ENCODE measurements around the gene CAMK2N1.

The CAMK2N1 gene

DNA sequence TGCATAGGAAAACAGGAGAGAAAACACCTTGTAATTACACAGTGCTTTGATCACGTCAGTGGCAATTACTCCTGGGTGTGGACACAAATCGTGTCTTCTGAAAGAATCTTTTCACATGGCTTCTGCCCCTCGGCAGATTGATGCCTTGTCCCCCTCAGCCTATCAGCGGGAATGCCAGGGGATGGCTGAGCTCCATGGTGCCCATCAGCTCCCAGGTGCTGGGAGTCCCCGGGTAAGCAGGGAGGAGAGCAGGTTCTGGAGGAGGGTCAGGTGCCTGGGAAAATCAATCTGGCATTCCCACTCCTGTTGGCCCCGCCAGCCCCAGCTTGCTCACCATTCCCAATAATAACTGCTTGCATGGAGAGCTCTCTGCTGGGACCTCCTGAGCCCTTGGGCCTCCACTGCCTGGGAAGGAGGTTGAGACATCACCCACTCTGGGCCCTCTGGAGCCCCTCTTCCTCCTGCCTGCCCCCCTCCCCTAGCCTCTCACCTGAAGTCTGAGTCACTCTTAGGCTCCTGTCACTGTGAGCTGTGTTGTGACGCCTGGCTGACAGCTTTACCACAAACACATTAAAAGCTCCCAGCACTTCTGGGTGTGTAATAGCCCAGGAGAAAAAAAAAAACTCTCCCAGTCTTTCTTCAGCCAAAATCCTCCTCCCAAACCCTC, 4.9 kb downstream of the CAMK2N1 start:
- FAIRE-seq = no peak

DNA sequence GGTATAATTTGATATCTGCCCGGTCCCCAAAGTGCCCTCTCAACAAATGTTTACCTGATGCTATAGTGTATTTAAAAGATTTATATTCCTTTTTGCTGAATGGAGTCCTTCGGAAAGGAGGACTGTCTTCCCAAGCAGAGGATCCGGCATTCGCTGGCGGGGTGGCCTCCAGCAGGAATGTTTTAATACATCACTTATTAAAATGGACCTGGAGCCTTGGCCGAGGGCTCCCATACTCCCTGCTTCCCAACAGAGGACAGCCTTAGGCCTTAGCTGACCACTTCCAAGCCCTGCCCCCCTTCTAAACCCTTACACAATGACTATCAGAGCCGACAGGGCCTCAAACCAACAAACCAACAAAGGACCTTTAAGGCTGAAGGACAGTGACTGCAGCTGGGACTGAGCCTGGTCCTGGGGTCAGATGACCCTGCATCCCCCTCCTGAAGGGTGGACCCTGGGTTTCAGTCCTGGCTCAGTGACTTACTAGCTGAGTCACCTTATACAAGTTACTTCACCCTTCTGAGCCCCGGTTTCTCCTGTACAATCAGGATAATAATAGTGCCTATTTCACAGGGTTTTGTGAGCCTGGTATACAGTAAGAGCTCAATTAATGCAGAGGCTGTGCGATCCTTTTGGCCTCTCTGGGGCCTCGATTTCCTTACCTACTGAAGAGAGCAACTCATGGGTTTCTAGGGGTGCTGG, 5.6 kb downstream of the CAMK2N1 start:
- DNase-seq (ENCODE audit: insufficient read length, low spot score) = no peak
- FAIRE-seq = no peak
- TF ChIP-seq POU2F2 (IDR thresholded peaks at IDR 0.05; ENCODE audit: low read depth, low read length) (no peak), POLR2AphosphoS5 (IDR thresholded peaks at IDR 0.05; ENCODE audit: low read depth, low read length) (no peak), SPI1 (IDR thresholded peaks at IDR 0.05; ENCODE audit: low read depth, low read length) (no peak), PAX5 (IDR thresholded peaks at IDR 0.05; ENCODE audit: insufficient read depth, low read length, severe bottlenecking) (no peak)

More for the DNA sequence above, 4.9 kb downstream of the CAMK2N1 start:
- DNase-seq (ENCODE audit: insufficient read length, low spot score) = no peak
- TF ChIP-seq POLR2AphosphoS5 (IDR thresholded peaks at IDR 0.05; ENCODE audit: low read depth, low read length) (no peak), POU2F2 (IDR thresholded peaks at IDR 0.05; ENCODE audit: low read depth, low read length) (no peak), POLR2A (IDR thresholded peaks at IDR 0.05; ENCODE audit: low read depth, low read length) (no peak), TAF1 (IDR thresholded peaks at IDR 0.05; ENCODE audit: low read depth, low read length) (no peak), PAX5 (IDR thresholded peaks at IDR 0.05; ENCODE audit: insufficient read depth, low read length, severe bottlenecking) (no peak), SPI1 (IDR thresholded peaks at IDR 0.05; ENCODE audit: low read depth, low read length) (no peak)

DNA sequence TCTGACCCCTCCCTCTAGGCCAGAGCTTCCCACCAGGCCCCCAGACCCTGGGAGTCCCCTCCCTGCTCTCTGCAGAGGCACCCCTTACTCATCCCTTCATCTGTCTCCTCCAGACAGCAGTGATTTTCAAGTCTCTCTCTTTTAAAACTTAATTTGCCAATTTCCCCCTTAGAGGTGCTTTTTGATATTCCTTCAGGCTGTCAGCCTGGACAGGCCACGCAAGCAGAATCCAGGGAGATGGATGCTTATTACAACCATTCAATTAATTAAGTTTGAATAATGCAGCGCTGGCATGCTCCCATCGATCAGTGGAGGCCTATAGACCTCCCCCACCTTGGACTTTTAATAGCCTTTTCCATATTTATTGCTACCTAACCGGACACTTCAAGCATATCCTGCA, 6.2 kb downstream of the CAMK2N1 start:
- no peak for DNase-seq (ENCODE audit: insufficient read length, low spot score)
- TF ChIP-seq PAX5 (IDR thresholded peaks at IDR 0.05; ENCODE audit: insufficient read depth, low read length, severe bottlenecking) (no peak), POLR2AphosphoS5 (IDR thresholded peaks at IDR 0.05; ENCODE audit: low read depth, low read length) (no peak), POU2F2 (IDR thresholded peaks at IDR 0.05; ENCODE audit: low read depth, low read length) (no peak), POLR2A (IDR thresholded peaks at IDR 0.05; ENCODE audit: low read depth, low read length) (no peak), TAF1 (IDR thresholded peaks at IDR 0.05; ENCODE audit: low read depth, low read length) (no peak), SPI1 (IDR thresholded peaks at IDR 0.05; ENCODE audit: low read depth, low read length) (no peak)
- no peak for FAIRE-seq

DNA sequence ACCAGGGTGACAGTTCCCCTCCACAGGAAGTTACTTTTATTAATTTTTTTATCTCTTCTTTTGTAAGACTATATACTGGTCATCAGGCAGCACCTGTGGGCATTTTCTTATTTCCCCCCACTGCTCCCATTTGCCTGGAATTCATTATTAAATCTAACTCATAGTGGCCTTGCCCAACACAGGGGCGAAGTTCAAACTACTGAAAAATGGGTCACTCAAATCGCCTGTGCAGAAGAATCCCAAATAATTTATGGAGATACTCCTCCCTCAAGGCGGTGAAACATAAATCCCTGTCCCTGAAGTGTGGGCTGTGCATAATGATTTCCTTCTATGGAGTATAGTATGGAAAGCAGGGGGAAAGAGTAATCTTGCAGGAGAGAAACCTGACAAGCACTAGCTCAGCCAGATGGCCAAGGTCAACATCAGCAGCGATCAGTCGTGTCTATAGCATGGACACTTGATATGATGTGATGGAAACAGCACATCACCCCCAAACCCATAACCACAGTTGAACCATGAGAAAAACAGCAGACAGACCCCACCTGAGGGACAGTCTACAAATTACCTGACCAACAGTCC, 7.9 kb downstream of the CAMK2N1 start:
- no peak for FAIRE-seq
- TF ChIP-seq TAF1 (IDR thresholded peaks at IDR 0.05; ENCODE audit: low read depth, low read length) (no peak), POLR2A (IDR thresholded peaks at IDR 0.05; ENCODE audit: low read depth, low read length) (no peak), POU2F2 (IDR thresholded peaks at IDR 0.05; ENCODE audit: low read depth, low read length) (no peak), PAX5 (IDR thresholded peaks at IDR 0.05; ENCODE audit: insufficient read depth, low read length, severe bottlenecking) (no peak), POLR2AphosphoS5 (IDR thresholded peaks at IDR 0.05; ENCODE audit: low read depth, low read length) (no peak), SPI1 (IDR thresholded peaks at IDR 0.05; ENCODE audit: low read depth, low read length) (no peak)
- DNase-seq (ENCODE audit: insufficient read length, low spot score) = no peak

DNA sequence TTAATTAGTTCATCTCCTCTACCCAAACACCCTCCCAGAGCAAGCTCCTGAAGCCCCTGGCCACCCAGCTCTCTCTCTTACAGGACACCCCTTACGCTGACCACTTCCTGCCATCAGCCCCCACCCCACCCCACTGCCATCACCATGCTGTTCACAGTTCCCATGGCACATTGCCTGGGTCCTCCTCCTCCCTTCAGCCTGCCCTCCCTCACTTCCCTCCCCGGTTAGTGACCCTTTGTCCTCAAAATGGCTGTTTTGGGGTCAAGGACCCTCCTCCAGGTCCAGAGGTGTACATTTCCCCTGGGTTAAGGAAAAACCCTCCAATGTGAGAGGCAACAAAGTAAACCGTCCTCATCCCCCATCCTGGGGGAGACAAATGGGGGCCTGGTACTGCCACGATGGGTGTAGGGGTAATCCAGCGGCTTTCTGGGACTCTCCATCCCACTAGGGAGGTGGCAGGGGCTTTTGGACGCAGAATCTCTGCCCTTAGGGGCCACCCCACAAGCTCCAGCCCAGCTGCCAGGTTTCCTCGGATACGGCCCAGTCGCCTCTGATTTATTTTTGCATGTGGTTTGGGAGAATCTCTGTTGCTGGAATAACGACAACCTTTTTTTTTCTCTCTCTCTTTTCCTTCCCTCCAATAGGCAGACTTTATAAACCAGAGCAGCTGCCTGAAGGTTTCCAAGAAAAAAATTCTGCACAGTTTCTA, 8.5 kb downstream of the CAMK2N1 start:
- TF ChIP-seq POLR2AphosphoS5 (IDR thresholded peaks at IDR 0.05; ENCODE audit: low read depth, low read length) (no peak), PAX5 (IDR thresholded peaks at IDR 0.05; ENCODE audit: insufficient read depth, low read length, severe bottlenecking) (no peak), TAF1 (IDR thresholded peaks at IDR 0.05; ENCODE audit: low read depth, low read length) (no peak), POLR2A (IDR thresholded peaks at IDR 0.05; ENCODE audit: low read depth, low read length) (no peak), POU2F2 (IDR thresholded peaks at IDR 0.05; ENCODE audit: low read depth, low read length) (no peak), SPI1 (IDR thresholded peaks at IDR 0.05; ENCODE audit: low read depth, low read length) (no peak)
- DNase-seq (ENCODE audit: insufficient read length, low spot score) (no peak), FAIRE-seq (no peak)

DNA sequence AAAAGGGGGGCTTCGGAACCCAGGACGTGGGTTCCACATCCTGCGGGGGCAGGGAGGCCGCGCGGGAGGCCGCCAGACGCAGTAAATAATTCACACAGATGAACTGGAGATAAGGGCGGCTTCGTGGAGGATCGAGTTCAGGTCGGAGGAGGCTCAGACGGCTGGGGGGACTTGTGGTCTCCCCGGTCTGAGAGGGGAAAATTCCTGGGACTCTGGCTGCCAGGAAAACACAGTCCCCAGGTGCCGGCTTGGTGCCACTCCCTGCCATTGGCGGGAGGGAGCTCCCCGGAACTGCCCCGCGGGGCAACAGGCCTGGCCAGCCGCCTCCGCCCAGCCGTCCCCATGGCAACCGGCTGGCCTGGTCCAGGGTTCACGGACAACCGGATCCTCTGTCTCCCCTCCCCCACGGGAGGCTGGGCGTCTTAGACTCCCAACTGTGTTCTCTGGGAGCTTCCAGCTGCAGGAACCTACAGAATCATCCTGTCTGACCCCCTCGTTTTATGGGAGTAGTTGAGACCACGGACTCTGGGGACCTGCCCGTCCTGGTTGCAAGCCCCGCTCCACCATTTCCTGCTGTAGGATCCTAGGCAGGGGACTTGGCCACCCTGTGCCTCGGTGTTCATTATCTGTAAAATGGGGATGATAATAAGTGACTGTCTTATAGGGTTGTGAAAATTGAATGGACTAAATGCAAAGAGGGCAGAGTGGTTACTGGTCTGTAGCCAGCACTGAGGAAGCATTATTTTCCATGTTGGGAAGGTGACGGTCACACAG, 9.6 kb downstream of the CAMK2N1 start:
- TF ChIP-seq POLR2A (IDR thresholded peaks at IDR 0.05; ENCODE audit: low read depth, low read length) (no peak), SPI1 (IDR thresholded peaks at IDR 0.05; ENCODE audit: low read depth, low read length) (no peak), POU2F2 (IDR thresholded peaks at IDR 0.05; ENCODE audit: low read depth, low read length) (no peak), TAF1 (IDR thresholded peaks at IDR 0.05; ENCODE audit: low read depth, low read length) (no peak), PAX5 (IDR thresholded peaks at IDR 0.05; ENCODE audit: insufficient read depth, low read length, severe bottlenecking) (no peak), POLR2AphosphoS5 (IDR thresholded peaks at IDR 0.05; ENCODE audit: low read depth, low read length) (no peak)
- DNase-seq (ENCODE audit: insufficient read length, low spot score) (no peak), FAIRE-seq (no peak)

DNA sequence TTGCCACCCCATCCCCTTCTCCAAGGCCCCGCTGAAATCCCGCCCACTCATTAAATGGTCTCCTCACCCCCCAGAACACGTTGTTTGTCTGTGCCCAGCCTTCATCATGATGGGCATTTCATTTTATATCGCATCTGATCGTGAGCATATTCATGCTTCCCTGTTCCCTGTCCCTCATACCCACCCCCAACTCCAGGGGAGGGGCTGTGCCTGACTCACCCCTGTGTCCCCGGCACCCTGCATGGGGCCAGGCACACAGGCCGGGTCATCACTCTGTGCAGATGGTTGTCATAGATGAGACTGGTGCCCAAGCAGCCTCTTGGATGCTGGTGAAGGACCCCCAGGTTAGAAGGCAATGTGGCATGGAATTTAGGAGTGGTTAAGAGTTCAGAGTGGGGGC, 11.0 kb downstream of the CAMK2N1 start:
- DNase-seq (ENCODE audit: insufficient read length, low spot score) (no peak), FAIRE-seq (no peak)
- TF ChIP-seq POU2F2 (IDR thresholded peaks at IDR 0.05; ENCODE audit: low read depth, low read length) (no peak), SPI1 (IDR thresholded peaks at IDR 0.05; ENCODE audit: low read depth, low read length) (no peak), PAX5 (IDR thresholded peaks at IDR 0.05; ENCODE audit: insufficient read depth, low read length, severe bottlenecking) (no peak), POLR2A (IDR thresholded peaks at IDR 0.05; ENCODE audit: low read depth, low read length) (no peak), POLR2AphosphoS5 (IDR thresholded peaks at IDR 0.05; ENCODE audit: low read depth, low read length) (no peak), TAF1 (IDR thresholded peaks at IDR 0.05; ENCODE audit: low read depth, low read length) (no peak)

DNA sequence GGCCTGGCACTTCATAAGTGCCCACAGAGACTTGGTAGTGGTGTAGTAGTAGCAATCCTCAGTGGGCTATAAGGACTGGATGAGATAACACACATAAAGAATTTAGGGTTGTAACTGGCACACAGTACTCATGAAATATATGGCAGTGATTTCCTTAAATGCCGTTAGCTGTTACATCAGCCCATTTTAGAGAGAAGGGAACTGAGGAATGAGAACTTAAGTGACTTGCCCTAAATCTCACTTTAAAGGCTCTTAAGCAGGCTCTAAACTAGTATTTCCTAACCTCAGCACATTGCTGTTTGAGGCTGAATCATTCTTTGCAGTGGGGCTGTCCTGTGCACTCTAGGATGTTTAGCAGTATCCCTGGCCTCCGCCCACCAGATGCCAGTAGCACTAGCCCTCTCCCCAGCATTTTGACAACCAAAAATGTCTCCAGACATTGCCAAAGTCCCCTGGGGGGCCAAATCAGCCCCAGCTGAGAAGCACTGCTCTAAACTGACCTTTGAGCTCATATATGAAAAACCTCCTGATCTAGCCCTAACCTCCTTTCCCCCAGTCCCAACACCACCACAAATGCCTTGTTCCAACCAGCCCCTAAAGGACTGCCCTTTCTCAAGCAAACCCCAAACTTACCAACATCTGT, 11.6 kb downstream of the CAMK2N1 start:
- no peak for FAIRE-seq
- TF ChIP-seq PAX5 (IDR thresholded peaks at IDR 0.05; ENCODE audit: insufficient read depth, low read length, severe bottlenecking) = no peak
- no peak for TF ChIP-seq POU2F2 (IDR thresholded peaks at IDR 0.05; ENCODE audit: low read depth, low read length)
- no peak for DNase-seq (ENCODE audit: insufficient read length, low spot score)

Data from GM12891 (cell line).